ENCODE data around the gene TMEM179. TPM values are rescaled to one million over a fixed set of nuclear protein-coding genes. Genes with fewer than 3 reads are reported as not detected.

Gene TMEM179
- total RNA-seq, 1 experiment from 2014 or later: not detected

DNA sequence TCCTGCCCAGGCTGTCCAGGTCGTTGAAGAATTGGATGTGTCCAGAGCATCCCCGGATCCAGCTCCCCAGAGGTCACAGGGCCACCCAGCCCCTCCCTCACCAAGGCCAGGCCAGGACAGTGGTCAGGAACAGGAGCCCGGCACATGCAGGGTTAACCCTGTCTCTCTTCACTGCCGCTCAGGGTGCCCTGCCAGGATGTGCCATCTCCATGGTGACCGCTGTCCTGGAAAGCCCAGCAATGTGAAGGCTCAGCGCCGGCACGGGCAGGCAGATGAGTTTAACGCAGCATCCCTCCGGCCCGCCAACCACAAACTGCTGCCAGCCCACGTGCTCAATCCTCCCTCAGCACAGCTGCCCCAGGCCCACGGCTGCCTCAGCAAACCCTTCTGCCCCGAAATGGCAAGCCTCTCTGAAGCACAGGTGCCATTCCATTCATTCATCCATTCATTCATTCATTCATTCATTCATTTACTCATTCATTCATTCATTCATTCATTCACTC lies 4.4 kb downstream of the TMEM179 start:
- intact Hi-C loops (cut with micrococcal nuclease; ENCODE audit: unreplicated experiment): no loop called here
- TF ChIP-seq, protein P1, sequence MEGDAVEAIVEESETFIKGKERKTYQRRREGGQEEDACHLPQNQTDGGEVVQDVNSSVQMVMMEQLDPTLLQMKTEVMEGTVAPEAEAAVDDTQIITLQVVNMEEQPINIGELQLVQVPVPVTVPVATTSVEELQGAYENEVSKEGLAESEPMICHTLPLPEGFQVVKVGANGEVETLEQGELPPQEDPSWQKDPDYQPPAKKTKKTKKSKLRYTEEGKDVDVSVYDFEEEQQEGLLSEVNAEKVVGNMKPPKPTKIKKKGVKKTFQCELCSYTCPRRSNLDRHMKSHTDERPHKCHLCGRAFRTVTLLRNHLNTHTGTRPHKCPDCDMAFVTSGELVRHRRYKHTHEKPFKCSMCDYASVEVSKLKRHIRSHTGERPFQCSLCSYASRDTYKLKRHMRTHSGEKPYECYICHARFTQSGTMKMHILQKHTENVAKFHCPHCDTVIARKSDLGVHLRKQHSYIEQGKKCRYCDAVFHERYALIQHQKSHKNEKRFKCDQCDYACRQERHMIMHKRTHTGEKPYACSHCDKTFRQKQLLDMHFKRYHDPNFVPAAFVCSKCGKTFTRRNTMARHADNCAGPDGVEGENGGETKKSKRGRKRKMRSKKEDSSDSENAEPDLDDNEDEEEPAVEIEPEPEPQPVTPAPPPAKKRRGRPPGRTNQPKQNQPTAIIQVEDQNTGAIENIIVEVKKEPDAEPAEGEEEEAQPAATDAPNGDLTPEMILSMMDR (IDR thresholded peaks at IDR 0.05; ENCODE audit: insufficient read depth in 1 of 2, low read depth in 1 of 2, low read length in 1 of 2, severe bottlenecking in 1 of 2, unreplicated experiment in 1 of 2): no peak
- H3K27ac Mint-ChIP-seq (ENCODE audit: unreplicated experiment): no peak overlapping the region
- H3K4me3 Mint-ChIP-seq (ENCODE audit: unreplicated experiment): no peak overlapping the region
- H3K27me3 ChIP-seq (replicated peaks; ENCODE audit: control insufficient read depth, insufficient read depth, low read length): no peaks in the 10 kb centered on the region; the same call in 1 of the 2 replicates
- H3K36me3 ChIP-seq (ENCODE audit: control insufficient read depth, insufficient read depth, low read length): no peaks in the 10 kb centered on the region
- ChIA-PET CTCF (no interaction called here), POLR2A (no interaction called here)
- H3K4me1 ChIP-seq: no peaks in the 10 kb centered on the region
- H3K4me3 ChIP-seq (ENCODE audit: low read depth, low read length): no peak overlapping the region
- no peaks in the 10 kb centered on the region for H3K9me3 ChIP-seq
- no TSS peak for BruUV-seq (replicated peaks)
- no peaks in the 10 kb centered on the region for H3K36me3 Mint-ChIP-seq (ENCODE audit: insufficient read depth, unreplicated experiment)
- H3K9me3 Mint-ChIP-seq (ENCODE audit: unreplicated experiment): no peaks in the 10 kb centered on the region
- DNase-seq: no peak
- H3K4me1 Mint-ChIP-seq (ENCODE audit: low read depth, unreplicated experiment): no peaks in the 10 kb centered on the region
- H3K27me3 Mint-ChIP-seq (ENCODE audit: insufficient read depth, unreplicated experiment): peaks cover 19% of the 10 kb centered on the region

DNA sequence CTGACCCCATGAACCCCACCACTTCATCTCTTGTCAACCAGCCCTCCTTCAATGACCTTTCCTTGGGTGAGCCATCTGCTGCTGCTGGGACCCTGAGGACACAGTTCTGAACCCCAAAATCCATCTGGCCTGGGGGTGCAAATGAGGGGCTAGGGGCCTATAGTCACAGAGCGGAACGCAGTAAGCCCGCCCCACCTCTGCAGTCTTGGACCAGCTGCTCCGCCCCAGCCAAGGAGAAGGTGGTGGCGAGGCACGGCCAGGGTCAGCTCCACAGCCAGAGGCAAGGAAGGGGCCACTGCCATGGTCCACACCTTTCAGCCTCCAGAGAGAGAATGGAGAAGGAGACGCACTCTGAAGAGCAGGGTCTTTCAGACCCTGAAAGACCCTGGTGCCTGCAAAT lies 5.1 kb downstream of the TMEM179 start:
- Mint-ChIP-seq H3K36me3 (ENCODE audit: insufficient read depth, unreplicated experiment) (no peaks in the 10 kb centered on the region), H3K4me3 (ENCODE audit: unreplicated experiment) (no peak overlapping the region), H3K9me3 (ENCODE audit: unreplicated experiment) (no peaks in the 10 kb centered on the region), H3K27me3 (ENCODE audit: insufficient read depth, unreplicated experiment) (peaks cover 15% of the 10 kb centered on the region), H3K4me1 (ENCODE audit: low read depth, unreplicated experiment) (no peaks in the 10 kb centered on the region), H3K27ac (ENCODE audit: unreplicated experiment) (no peak overlapping the region)
- POLR2A ChIA-PET: no interaction called here
- H3K4me3 ChIP-seq (ENCODE audit: low read depth, low read length): no peak overlapping the region
- TF ChIP-seq, protein P1 (IDR thresholded peaks at IDR 0.05; ENCODE audit: insufficient read depth in 1 of 2, low read depth in 1 of 2, low read length in 1 of 2, severe bottlenecking in 1 of 2, unreplicated experiment in 1 of 2): no peak
- CTCF ChIA-PET: no interaction called here
- DNase-seq: no peak
- H3K27me3 ChIP-seq (replicated peaks; ENCODE audit: control insufficient read depth, insufficient read depth, low read length): no peaks in the 10 kb centered on the region; the same call in 1 of the 2 replicates
- H3K36me3 ChIP-seq (ENCODE audit: control insufficient read depth, insufficient read depth, low read length): no peaks in the 10 kb centered on the region
- intact Hi-C loops (cut with micrococcal nuclease; ENCODE audit: unreplicated experiment): no loop called here
- H3K4me1 ChIP-seq: no peaks in the 10 kb centered on the region
- BruUV-seq (replicated peaks): no TSS peak
- H3K9me3 ChIP-seq: no peaks in the 10 kb centered on the region

DNA sequence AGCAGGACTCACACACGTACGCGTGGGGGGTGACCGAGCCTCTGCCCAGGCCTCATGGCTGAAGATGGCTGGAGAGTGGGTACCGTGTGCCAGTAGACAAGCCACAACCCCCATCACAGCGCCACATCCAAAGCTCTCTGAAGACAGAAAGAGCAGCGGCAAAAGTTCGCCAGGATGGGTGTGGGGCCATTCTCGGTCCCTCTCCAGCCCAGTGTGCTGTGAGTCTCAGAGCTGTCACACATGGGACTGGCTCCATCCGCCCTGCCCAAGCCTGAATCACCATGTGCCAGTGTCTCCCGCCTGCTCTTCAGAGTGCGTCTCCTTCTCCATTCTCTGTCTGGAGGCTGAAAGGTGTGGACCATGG lies 5.7 kb downstream of the TMEM179 start:
- H3K36me3 Mint-ChIP-seq (ENCODE audit: insufficient read depth, unreplicated experiment): no peaks in the 10 kb centered on the region
- CTCF ChIA-PET: no interaction called here
- no peaks in the 10 kb centered on the region for H3K4me1 ChIP-seq
- BruUV-seq (replicated peaks): no TSS peak
- H3K36me3 ChIP-seq (ENCODE audit: control insufficient read depth, insufficient read depth, low read length): no peaks in the 10 kb centered on the region
- H3K27me3 Mint-ChIP-seq (ENCODE audit: insufficient read depth, unreplicated experiment): peaks cover 13% of the 10 kb centered on the region
- POLR2A ChIA-PET: no interaction called here
- peak in 1 of 2 experiments; percentile 15 for DNase-seq
- H3K27me3 ChIP-seq (replicated peaks; ENCODE audit: control insufficient read depth, insufficient read depth, low read length): no peaks in the 10 kb centered on the region; the same call in 1 of the 2 replicates
- no peaks in the 10 kb centered on the region for H3K9me3 Mint-ChIP-seq (ENCODE audit: unreplicated experiment)
- H3K27ac Mint-ChIP-seq (ENCODE audit: unreplicated experiment): no peak overlapping the region
- H3K9me3 ChIP-seq: no peaks in the 10 kb centered on the region
- TF ChIP-seq, protein P1 (IDR thresholded peaks at IDR 0.05; ENCODE audit: insufficient read depth in 1 of 2, low read depth in 1 of 2, low read length in 1 of 2, severe bottlenecking in 1 of 2, unreplicated experiment in 1 of 2): no peak
- H3K4me1 Mint-ChIP-seq (ENCODE audit: low read depth, unreplicated experiment): no peaks in the 10 kb centered on the region
- no peak overlapping the region for H3K4me3 ChIP-seq (ENCODE audit: low read depth, low read length)
- intact Hi-C loops (cut with micrococcal nuclease; ENCODE audit: unreplicated experiment): no loop called here
- H3K4me3 Mint-ChIP-seq (ENCODE audit: unreplicated experiment): no peak overlapping the region

Data from Caco-2 (cell line).